ENCODE results near the gene COPS7A.

DNA sequence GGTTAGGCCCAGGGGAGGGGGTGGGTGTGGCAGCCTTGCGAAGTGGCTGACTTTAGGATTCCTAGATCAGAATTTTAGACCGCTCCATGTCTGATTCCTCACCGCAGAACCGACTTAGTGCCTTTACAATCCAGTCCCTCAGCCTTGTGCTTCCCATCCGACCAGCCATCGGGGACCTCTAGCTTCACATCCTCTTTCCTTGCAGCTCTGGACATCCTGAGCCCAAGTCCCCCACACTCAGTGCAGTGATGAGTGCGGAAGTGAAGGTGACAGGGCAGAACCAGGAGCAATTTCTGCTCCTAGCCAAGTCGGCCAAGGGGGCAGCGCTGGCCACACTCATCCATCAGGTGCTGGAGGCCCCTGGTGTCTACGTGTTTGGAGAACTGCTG lies 557 bp downstream of the COPS7A start:
- TF ChIP-seq EZH2 (IDR thresholded peaks at IDR 0.05; ENCODE audit: low read length, unreplicated experiment), result no peak
- TF ChIP-seq, protein P1, sequence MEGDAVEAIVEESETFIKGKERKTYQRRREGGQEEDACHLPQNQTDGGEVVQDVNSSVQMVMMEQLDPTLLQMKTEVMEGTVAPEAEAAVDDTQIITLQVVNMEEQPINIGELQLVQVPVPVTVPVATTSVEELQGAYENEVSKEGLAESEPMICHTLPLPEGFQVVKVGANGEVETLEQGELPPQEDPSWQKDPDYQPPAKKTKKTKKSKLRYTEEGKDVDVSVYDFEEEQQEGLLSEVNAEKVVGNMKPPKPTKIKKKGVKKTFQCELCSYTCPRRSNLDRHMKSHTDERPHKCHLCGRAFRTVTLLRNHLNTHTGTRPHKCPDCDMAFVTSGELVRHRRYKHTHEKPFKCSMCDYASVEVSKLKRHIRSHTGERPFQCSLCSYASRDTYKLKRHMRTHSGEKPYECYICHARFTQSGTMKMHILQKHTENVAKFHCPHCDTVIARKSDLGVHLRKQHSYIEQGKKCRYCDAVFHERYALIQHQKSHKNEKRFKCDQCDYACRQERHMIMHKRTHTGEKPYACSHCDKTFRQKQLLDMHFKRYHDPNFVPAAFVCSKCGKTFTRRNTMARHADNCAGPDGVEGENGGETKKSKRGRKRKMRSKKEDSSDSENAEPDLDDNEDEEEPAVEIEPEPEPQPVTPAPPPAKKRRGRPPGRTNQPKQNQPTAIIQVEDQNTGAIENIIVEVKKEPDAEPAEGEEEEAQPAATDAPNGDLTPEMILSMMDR (conservative IDR thresholded peaks at IDR 0.05; ENCODE audit: low read depth, low read length), result no peak

All from PC-3 (cell line).